A673 (cell line): Measurements from ENCODE around the gene FRMD6. TPM values are rescaled to one million over a fixed set of nuclear protein-coding genes. Genes with fewer than 3 reads are reported as not detected.
"Not testable (repeated sequence)": the region's sequence is repeated elsewhere in the genome, so short reads cannot be mapped to it uniquely, and the experiment has no call there.

Source experiments
- BruUV-seq: library from RNA; stranded (reverse); fragments of 400-500 nt; replicated peaks from 2 replicates; lab custom pipeline; 2021; lab: Mats Ljungman, UMichigan
- CTCF ChIA-PET: fragments of 300-600 bp; sonication (Branson Sonifier 250); formaldehyde crosslinking; loops from one replicate; lab custom pipeline; 2022; ENCODE audit warnings: antibody characterized with exemption; lab: Charles Lee
- POLR2A ChIA-PET: fragments of 300-600 bp; sonication (Branson Sonifier 250); formaldehyde crosslinking; loops from one replicate; lab custom pipeline; 2022; ENCODE audit warnings: antibody characterized with exemption; ENCODE audit not compliant: low non-redundant PET; lab: Charles Lee
- DNase-seq: peaks from one replicate; pipeline ENCODE4 v3.0.0-alpha.2; 2015; ENCODE audit warnings: low spot score
- H3K27ac ChIP-seq: fragments of 200-600 bp; sonication (generic); 2 replicates; pipeline ENCODE4 v1.5.1; 2016; ENCODE audit warnings: mixed run types, low read depth, mild to moderate bottlenecking, mixed read lengths, antibody characterized with exemption, low read length; ENCODE audit not compliant: poor library complexity, severe bottlenecking
- H3K27me3 ChIP-seq: fragments of 200-600 bp; sonication (generic); replicated peaks from 2 replicates; pipeline ENCODE4 v1.6.1; 2017; ENCODE audit warnings: mixed run types, low read depth, mild to moderate bottlenecking, mixed read lengths, antibody characterized with exemption, low read length; ENCODE audit not compliant: insufficient read depth, poor library complexity
- H3K36me3 ChIP-seq: fragments of 200-600 bp; sonication (generic); 2 replicates; pipeline ENCODE4 v1.6.1; 2016; ENCODE audit warnings: mixed run types, mild to moderate bottlenecking, mixed read lengths, antibody characterized with exemption, low read length; ENCODE audit not compliant: insufficient read depth, poor library complexity, severe bottlenecking
- H3K4me1 ChIP-seq: fragments of 200-600 bp; sonication (generic); 2 replicates; pipeline ENCODE4 v1.6.1; 2017; ENCODE audit warnings: mixed run types, mild to moderate bottlenecking, mixed read lengths, antibody characterized with exemption, low read length; ENCODE audit not compliant: insufficient read depth, poor library complexity, severe bottlenecking
- H3K4me3 ChIP-seq: fragments of 200-600 bp; sonication (generic); 2 replicates; pipeline ENCODE4 v1.5.1; 2016; ENCODE audit warnings: low read depth, mixed run types, mild to moderate bottlenecking, mixed read lengths, low read length; ENCODE audit not compliant: poor library complexity, severe bottlenecking
- H3K9me3 ChIP-seq: fragments of 200-600 bp; sonication (generic); 2 replicates; pipeline ENCODE4 v1.6.1; 2016; ENCODE audit warnings: mixed run types, low read depth, mild to moderate bottlenecking, mixed read lengths, antibody characterized with exemption, low read length; ENCODE audit not compliant: poor library complexity, severe bottlenecking
- CTCF ChIP-seq: fragments of 300-800, 200-600 bp; sonication (generic); conservative IDR thresholded peaks from 2 replicates; pipeline ENCODE4 v1.5.1; 2017; ENCODE audit warnings: low read depth, mild to moderate bottlenecking, antibody characterized with exemption, low read length, moderate library complexity, mixed read lengths
- EZH2 ChIP-seq: fragments of 200-600 bp; sonication (generic); IDR thresholded peaks from 2 replicates; pipeline ENCODE4 v1.6.1; 2017; ENCODE audit warnings: borderline replicate concordance, low read depth, mild to moderate bottlenecking, mixed read lengths, antibody characterized with exemption, low read length; ENCODE audit not compliant: poor library complexity, severe bottlenecking
- intact Hi-C: fragments of 100-400 bp; cut with micrococcal nuclease; formaldehyde crosslinking; loops from one replicate; pipeline ENCODE4 v1.10.0; 2022; ENCODE audit not compliant: unreplicated experiment
- total RNA-seq: library from RNA; stranded (reverse); gene quantifications from 2 replicates; pipeline ENCODE4 v1.2.3, GENCODE V29; 2021

Gene FRMD6
- total RNA-seq, 1 experiment from 2014 or later = 27.6 TPM

- intact Hi-C loops = no loop called here
- BruUV-seq = no TSS peak
- peak; percentile 44 for DNase-seq
- CTCF ChIA-PET = interaction anchor here (0.7 to 1.1 kb wide), 3 partner anchors 99 to 467 kb away, joined by 3 to 9 read pairs (median 4); partner anchors contain the start of gene FRMD6
- no peaks in the 10 kb centered on the region for H3K9me3 ChIP-seq
- H3K27me3 ChIP-seq = no peaks in the 10 kb centered on the region
- no peak overlapping the region for H3K27ac ChIP-seq
- POLR2A ChIA-PET = no interaction called here
- H3K36me3 ChIP-seq = no peaks in the 10 kb centered on the region
- H3K4me3 ChIP-seq = no peak overlapping the region
- H3K4me1 ChIP-seq = no peaks in the 10 kb centered on the region
- TF ChIP-seq EZH2 (no peak), CTCF (peak; percentile 33; the same call in 1 of the 2 replicates)
Measured at GRCh38 chr14:51750542-51750941, 98.8 kb downstream of the FRMD6 start.

- H3K27ac ChIP-seq, H3K27me3 ChIP-seq, POLR2A ChIA-PET, CTCF ChIA-PET, DNase-seq, H3K4me1 ChIP-seq, H3K9me3 ChIP-seq, intact Hi-C loops, BruUV-seq, H3K36me3 ChIP-seq, H3K4me3 ChIP-seq: not testable (repeated sequence)
Measured at GRCh38 chr14:51751611-51752345, 100.1 kb downstream of the FRMD6 start.

GRCh38 chr14:51757756-51758155 is 106.0 kb downstream of the FRMD6 start:
- H3K4me1 ChIP-seq, DNase-seq, H3K36me3 ChIP-seq, H3K4me3 ChIP-seq, H3K9me3 ChIP-seq, CTCF ChIA-PET, BruUV-seq, H3K27ac ChIP-seq, POLR2A ChIA-PET, intact Hi-C loops, H3K27me3 ChIP-seq: not testable (repeated sequence)

GRCh38 chr14:51759950-51760349 is 108.2 kb downstream of the FRMD6 start:
- intact Hi-C loops = no loop called here
- POLR2A ChIA-PET = no interaction called here

GRCh38 chr14:51765726-51766125 is 114.0 kb downstream of the FRMD6 start:
- intact Hi-C loops, H3K9me3 ChIP-seq, H3K4me3 ChIP-seq, POLR2A ChIA-PET, H3K27ac ChIP-seq, H3K27me3 ChIP-seq, DNase-seq, CTCF ChIA-PET, BruUV-seq, H3K36me3 ChIP-seq, H3K4me1 ChIP-seq: not testable (repeated sequence)

More at GRCh38 chr14:51759950-51760349, 108.2 kb downstream of the FRMD6 start:
- no peaks in the 10 kb centered on the region for H3K4me1 ChIP-seq
- no peaks in the 10 kb centered on the region for H3K27me3 ChIP-seq
- CTCF ChIA-PET = no interaction called here
- no peak for TF ChIP-seq EZH2
- TF ChIP-seq CTCF = no peak
- no peak for DNase-seq
- no peak overlapping the region for H3K4me3 ChIP-seq
- no peak overlapping the region for H3K27ac ChIP-seq
- no peaks in the 10 kb centered on the region for H3K9me3 ChIP-seq
- BruUV-seq = no TSS peak
- no peaks in the 10 kb centered on the region for H3K36me3 ChIP-seq

- H3K27ac ChIP-seq, H3K27me3 ChIP-seq, H3K9me3 ChIP-seq, H3K4me1 ChIP-seq, BruUV-seq, CTCF ChIA-PET, intact Hi-C loops, H3K4me3 ChIP-seq, H3K36me3 ChIP-seq, DNase-seq, POLR2A ChIA-PET: not testable (repeated sequence)
Measured at GRCh38 chr14:51766586-51766985, 114.9 kb downstream of the FRMD6 start.
